ENCODE results near the gene COL7A1.

COL7A1 gene

GRCh38 chr3:48587686-48588085, 7.4 kb downstream of the COL7A1 start:
- DNase-seq, result no peak

DNA sequence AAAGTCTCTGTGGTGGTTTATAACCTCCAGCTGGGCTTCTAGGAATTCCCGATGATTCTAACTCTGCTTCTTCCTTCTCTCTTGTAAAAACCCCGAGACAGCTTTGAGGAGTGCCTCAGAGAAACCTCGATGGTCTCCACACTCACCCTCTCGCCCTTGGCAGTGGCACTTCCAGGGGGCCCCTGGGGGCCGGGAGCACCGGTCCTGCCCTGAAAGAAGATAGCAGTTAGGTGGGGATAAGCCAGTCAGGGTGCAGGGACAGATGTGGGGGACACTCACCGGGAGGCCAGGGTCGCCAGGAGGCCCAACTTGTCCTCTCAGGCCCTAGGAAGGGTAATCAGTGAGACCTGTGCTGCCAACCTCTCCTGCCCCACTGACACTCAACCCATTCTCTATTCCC, 9.7 kb downstream of the COL7A1 start:
- DNase-seq, result no peak

- DNase-seq, result no peak
These were observed 10.3 kb downstream of the COL7A1 start for GRCh38 chr3:48584836-48585235.

GRCh38 chr3:48581621-48582481, 13.3 kb downstream of the COL7A1 start:
- no peak for DNase-seq

GRCh38 chr3:48576647-48577046, 18.5 kb downstream of the COL7A1 start:
- DNase-seq, result no peak

DNA sequence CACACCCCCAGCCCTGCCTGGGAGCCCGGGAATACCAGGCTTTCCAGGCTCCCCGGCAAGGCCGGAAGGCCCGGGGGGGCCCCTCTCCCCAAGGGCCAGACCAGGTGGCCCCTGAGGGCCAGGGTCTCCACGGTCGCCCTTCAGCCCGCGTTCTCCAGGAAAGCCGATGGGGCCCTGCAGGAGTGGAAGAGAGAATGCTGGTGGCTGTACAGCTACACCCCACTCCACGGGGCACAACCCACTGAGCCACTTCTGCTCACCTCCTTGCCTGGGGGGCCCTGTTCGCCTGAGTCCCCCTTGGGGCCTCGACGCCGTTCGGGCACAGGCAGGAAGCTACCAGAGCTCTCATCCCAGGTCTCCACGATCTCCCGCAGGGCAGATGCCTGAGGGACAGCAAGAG, 19.8 kb downstream of the COL7A1 start:
- no peak for DNase-seq

GRCh38 chr3:48573973-48574585, 21.1 kb downstream of the COL7A1 start:
- DNase-seq, result no peak

- no peak for DNase-seq
These were observed 22.6 kb downstream of the COL7A1 start for GRCh38 chr3:48572517-48572916.

DNA sequence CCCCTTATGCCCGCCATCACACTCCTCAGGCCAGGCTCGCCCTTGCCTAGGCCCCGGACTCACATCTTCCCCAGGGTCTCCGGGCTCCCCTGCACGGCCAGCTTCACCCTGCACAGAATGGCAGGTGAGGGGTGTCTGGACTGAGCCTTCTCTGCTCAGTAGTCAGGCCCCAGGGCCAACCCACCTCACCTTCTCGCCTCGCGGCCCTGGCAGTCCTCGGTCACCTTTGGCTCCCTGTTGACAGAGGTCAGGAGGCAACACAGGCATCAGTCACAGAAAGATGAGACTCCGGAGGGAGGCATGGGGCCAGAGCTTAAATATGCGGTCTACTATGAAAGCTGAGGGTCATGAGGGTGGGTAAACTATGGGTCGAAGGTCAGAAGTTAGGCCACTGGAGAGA, 23.2 kb downstream of the COL7A1 start:
- DNase-seq, result no peak

DNA sequence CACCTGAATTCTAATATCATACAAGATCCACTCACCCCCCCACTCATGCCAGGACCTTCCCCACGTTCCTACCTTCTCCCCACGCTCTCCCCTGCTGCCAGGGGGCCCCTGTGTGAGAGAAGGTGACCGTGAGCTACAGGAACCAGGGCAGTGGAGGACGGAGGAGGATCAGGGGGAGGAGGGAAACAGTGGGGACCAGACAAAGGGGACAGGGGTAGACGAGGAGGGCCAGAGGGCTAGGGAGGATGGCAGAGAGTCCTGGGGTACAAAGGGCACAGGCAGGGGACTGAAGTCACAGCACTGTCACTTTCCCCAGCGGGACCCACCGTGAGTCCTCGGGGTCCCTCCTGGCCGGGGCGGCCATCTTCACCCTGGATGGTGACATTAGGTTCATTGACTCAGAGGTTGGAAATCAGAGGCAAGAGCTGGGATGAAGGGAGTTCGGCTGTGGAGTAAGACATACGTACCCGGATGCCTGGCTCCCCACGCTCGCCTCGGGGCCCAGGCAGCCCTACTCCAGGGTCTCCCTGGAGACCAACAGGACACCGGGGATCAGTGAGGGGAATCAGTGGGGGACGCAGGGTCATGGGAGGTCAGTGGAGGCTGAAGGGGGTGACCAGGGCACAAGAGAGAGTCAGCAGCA, 25.2 kb downstream of the COL7A1 start:
- DNase-seq, result no peak

- DNase-seq, result no peak
These were observed 25.7 kb downstream of the COL7A1 start for GRCh38 chr3:48569400-48569799.

GRCh38 chr3:48568476-48568875, 26.7 kb downstream of the COL7A1 start:
- no peak for DNase-seq

DNA sequence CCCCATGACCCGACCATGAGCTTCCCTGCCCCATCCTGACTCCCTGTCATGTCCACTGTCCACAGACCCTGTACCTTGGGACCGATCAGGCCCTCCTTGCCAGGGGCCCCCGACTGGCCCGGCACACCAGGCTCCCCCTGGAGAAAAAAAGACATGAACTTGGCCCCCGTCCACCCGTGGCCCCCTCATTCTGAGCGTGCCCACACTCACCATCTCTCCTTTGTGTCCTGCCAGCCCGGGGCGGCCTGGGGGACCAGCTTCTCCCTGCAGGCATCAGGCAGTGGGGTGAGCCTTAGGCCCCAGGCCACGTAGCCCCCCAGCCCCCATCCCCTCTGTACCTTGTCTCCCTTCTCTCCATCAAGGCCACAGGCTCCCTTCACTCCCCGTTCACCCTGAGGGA, 27.6 kb downstream of the COL7A1 start:
- DNase-seq, result no peak

DNA sequence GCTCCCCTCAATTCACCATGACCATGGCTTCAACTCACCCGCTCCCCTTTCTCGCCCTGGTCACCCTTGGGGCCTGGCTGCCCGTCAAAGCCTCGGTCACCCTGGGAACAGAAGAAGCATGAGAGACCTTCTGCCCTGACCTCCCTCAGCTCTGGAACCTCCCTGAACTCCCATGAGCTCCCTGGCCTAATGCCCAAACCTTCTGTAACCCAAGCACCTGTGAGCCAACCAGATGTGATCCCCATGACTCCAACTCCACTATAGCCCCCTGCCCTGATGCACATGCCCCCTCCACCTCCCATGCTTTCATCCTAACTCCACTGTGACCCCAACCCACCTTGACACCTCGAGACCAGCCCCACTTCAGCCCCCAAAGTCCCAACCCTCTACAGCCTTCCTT, 28.0 kb downstream of the COL7A1 start:
- DNase-seq, result no peak

DNA sequence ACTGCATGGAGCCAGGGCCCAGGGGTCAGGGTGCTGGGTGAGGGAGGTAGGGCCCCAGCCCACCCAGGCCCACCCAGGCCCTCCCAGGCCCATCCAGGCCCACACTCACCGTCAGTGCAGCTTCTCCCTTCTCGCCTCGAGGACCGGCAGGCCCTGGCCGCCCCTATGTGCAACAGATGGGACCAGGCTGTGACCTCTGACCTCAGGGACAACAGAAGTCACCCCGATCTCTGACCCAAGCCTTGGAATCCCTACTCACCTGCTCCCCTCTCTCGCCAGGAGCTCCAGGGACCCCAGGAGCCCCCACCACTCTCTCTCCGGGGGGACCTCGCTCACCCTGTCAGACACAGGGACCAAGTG, 28.7 kb downstream of the COL7A1 start:
- DNase-seq, result no peak

- no peak for DNase-seq
These were observed 29.3 kb downstream of the COL7A1 start for GRCh38 chr3:48565591-48566400.

DNA sequence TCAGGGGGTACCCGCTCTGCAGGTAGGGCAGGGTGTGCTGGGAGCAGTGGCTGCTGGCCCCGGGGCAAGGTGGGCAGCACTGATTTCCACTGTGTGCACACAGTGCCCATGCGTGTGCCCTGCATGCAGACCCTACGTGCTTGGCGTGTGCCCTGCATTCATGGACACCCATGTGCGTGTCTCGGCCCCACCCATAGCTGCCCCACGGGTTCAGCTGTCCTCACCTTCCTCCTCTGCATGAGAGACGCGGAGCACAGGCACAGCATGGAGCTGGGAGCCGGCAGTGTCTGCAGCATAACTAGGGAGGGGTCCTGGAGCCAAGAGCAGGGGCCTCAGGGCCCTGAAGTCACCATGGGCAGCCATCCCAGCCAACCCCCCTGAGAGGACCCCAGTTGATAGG, 29.9 kb downstream of the COL7A1 start:
- DNase-seq, result no peak

- DNase-seq, result no peak
These were observed 30.5 kb downstream of the COL7A1 start for GRCh38 chr3:48564667-48565066.

- DNase-seq, result peak; percentile 73
These were observed 31.1 kb downstream of the COL7A1 start for GRCh38 chr3:48564022-48564421.

DNA sequence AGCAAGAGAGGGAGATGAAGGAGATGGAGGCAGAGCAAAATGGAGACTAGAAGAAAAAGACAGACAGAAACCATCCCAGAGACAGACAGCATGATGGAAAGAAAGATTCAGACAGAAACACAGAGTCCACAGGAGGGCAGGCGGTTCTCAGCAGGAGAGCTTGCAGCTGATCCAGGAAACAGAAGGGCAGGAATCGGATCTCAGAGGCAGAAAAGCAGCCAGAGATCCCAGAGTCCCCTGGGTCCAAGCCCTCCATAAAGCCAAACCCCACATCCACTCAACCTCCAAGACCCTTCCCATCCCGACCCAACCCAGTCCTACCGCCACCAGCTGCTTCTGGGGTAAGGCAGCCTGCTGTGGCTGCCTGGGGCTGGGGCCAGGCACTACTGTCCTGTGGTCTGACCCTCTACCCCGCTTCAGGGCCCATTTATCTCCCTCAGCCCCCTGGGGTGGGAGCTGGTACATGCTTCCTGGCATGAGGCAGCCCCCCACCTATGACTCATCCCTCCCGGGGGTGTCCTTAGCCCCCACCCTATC, 31.7 kb downstream of the COL7A1 start, which contains the start of gene UCN2:
Gene UCN2 (minus strand): TSS at position 400 of the 537 bp plus-strand sequence. CDS start 657 bp downstream, outside the sequence.
- no peak for DNase-seq

GRCh38 chr3:48562367-48563095, 32.6 kb downstream of the COL7A1 start:
- DNase-seq, result no peak

Measured in NK-92 treated with Interleukin-12 subunit alpha and Interleukin-12 subunit beta, amount 100 ng/mL, for 24 hours (cell line).